NT2/D1 (cell line): Measurements from ENCODE around the gene SMURF1.
"Not testable (repeated sequence)": the region's sequence is repeated elsewhere in the genome, so short reads cannot be mapped to it uniquely, and the experiment has no call there.

ENCODE experiments used
- YY1 ChIP-seq: IDR thresholded peaks from 2 replicates; pipeline ENCODE4 v1.6.1; 2011; ENCODE audit not compliant: insufficient read length, insufficient read depth
- ZNF274 ChIP-seq: IDR thresholded peaks from 2 replicates; pipeline ENCODE4 v1.6.1; 2011; ENCODE audit warnings: mild to moderate bottlenecking, low read depth, low read length

- TF ChIP-seq ZNF274, YY1: not testable (repeated sequence)
Measured at GRCh38 chr7:99046262-99046661, 97.6 kb downstream of the SMURF1 start.
